HepG2 (cell line): ENCODE data around the gene CALD1.

Experiments
- PCBP1 ChIP-seq: fragments of 200-400 bp; formaldehyde crosslinking; IDR thresholded peaks from 2 replicates; pipeline ENCODE4 v1.6.1; 2017; ENCODE audit warnings: mild to moderate bottlenecking, low read depth, low read length, borderline replicate concordance
- POLR2AphosphoS5 ChIP-seq: IDR thresholded peaks from 2 replicates; pipeline ENCODE4 v1.6.1; 2012; ENCODE audit warnings: low read depth, low read length
- RAD21 ChIP-seq: fragments of 450-650 bp; formaldehyde crosslinking; IDR thresholded peaks from 2 replicates; pipeline ENCODE4 v1.5.0; 2020; ENCODE audit warnings: mild to moderate bottlenecking
- SKI ChIP-seq: fragments of 450-650 bp; IDR thresholded peaks from one replicate; pipeline ENCODE4 v1.6.1; 2018; ENCODE audit warnings: mild to moderate bottlenecking; ENCODE audit not compliant: partially characterized antibody
- SP1 ChIP-seq, 2 experiments: fragments of 450-650 bp in 1 of 2; sonication (generic) in 1 of 2; formaldehyde crosslinking in 1 of 2; IDR thresholded peaks; 2 replicates each; pipeline versions ENCODE4 v1.4.0 to v1.6.1; 2016 to 2020; ENCODE audit warnings: missing genetic modification reagents in 1 of 2
- ZBTB39 ChIP-seq: sonication (generic); formaldehyde crosslinking; IDR thresholded peaks from 2 replicates; pipeline ENCODE4 v1.5.0; 2020; ENCODE audit warnings: missing genetic modification reagents
- ZFAT ChIP-seq: sonication (generic); formaldehyde crosslinking; conservative IDR thresholded peaks from 2 replicates; pipeline ENCODE4 v1.8.1; 2023; ENCODE audit warnings: missing genetic modification reagents, inconsistent platforms
- ZNF264 ChIP-seq: sonication (generic); formaldehyde crosslinking; IDR thresholded peaks from 2 replicates; pipeline ENCODE4 v1.4.0; 2020; ENCODE audit warnings: missing genetic modification reagents
- ZNF274 ChIP-seq: sonication (generic); formaldehyde crosslinking; IDR thresholded peaks from 2 replicates; pipeline ENCODE4 v1.5.1; 2020; ENCODE audit warnings: mild to moderate bottlenecking, missing genetic modification reagents
- ZNF562 ChIP-seq: sonication (generic); formaldehyde crosslinking; IDR thresholded peaks from 2 replicates; pipeline ENCODE4 v1.8.0; 2022; ENCODE audit warnings: missing genetic modification reagents, borderline replicate concordance
- TF ChIP-seq, protein P1 (sequence below): sonication (generic); formaldehyde crosslinking; conservative IDR thresholded peaks from 2 replicates; pipeline ENCODE4 v1.8.0; 2022; ENCODE audit warnings: low read depth, missing genetic modification reagents

DNA sequence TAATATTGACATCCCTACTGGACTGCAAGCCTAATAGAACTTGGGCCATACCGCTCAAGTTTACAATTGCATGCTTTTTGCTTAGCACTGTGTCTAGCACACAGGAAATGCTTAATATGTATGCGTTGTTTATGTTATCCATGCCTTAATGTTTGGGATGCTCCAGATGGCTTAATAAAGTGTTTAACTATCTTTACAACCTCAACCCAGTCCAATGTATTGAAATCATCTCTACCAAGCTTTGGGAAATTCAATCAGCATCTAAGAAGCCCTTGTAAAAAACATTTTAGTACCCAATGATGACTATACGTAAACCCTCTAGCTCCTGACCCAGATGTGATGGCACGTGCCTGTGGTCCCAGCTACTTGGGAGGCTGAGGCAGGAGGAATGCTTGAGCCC lies 40.0 kb downstream of the CALD1 start:
- TF ChIP-seq ZFAT (CRISPR knock-in tag) (no peak), ZNF274 (no peak), ZBTB39 (CRISPR knock-in tag) (no peak), ZNF264 (CRISPR knock-in tag) (no peak), RAD21 (CRISPR knock-in tag) (no peak), ZNF562 (CRISPR knock-in tag) (no peak), PCBP1 (no peak), SKI (no peak), SP1 (IDR thresholded peaks at IDR 0.05) (no peak), SP1 (CRISPR knock-in tag; IDR thresholded peaks at IDR 0.05) (no peak), POLR2AphosphoS5 (no peak)
- TF ChIP-seq, protein P1, sequence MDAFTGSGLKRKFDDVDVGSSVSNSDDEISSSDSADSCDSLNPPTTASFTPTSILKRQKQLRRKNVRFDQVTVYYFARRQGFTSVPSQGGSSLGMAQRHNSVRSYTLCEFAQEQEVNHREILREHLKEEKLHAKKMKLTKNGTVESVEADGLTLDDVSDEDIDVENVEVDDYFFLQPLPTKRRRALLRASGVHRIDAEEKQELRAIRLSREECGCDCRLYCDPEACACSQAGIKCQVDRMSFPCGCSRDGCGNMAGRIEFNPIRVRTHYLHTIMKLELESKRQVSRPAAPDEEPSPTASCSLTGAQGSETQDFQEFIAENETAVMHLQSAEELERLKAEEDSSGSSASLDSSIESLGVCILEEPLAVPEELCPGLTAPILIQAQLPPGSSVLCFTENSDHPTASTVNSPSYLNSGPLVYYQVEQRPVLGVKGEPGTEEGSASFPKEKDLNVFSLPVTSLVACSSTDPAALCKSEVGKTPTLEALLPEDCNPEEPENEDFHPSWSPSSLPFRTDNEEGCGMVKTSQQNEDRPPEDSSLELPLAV (CRISPR knock-in tag), result no peak
